GM15510 (cell line): ENCODE results near the gene SVOP.

ENCODE experiments used
- POLR2A ChIP-seq: IDR thresholded peaks from 3 replicates; pipeline ENCODE4 v1.6.1; 2011; ENCODE audit warnings: borderline replicate concordance; ENCODE audit not compliant: insufficient read length; ENCODE audit errors: extremely low read depth

SVOP gene

DNA sequence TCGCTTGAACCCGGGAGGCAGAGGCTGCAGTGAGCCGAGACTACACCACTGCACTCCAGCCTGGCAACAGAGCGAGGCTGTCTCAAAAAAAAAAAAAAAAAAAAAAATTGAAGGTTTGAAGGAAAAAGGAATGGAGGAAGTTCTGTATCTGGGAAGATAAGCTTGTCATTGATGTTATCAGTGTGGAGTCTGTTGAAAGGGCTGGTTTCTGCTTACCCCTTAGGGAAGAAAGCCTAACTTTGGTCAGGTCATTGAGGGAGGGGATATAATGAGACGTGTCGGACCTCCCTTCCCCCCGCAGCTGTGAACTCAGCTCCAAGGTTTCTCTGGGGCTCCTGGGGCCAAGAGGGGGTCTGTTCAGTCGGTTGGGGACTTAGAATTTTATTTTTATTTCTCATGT is 124.5 kb downstream of the SVOP start:
- TF ChIP-seq POLR2A: no peak

DNA sequence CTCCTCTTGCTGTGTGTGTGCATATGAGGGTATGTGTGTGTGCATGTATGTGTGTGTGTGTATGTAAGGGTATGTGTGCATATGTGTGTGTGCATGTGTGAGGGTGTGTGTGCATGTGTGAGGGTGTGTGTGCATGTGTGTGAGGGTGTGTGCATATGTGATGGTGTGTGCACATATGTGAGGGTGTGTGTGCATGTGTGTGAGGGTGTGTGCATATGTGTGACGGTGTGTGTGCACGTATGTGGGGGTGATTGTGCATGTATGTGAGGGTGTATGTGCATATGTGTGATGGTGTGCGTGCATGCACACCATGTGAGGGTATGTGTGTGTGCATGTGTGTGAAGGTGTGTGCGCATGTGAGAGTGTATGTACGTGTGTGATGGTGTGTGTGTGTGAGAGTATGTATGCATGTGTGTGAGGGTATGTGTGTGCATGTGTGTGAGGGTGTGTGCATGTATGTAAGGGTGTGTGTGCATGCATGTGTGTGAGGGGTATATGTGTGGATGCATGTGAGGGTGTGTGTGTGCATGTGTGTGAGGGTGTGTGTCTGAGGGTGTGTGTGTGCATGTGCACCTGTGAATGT is 125.6 kb downstream of the SVOP start:
- no peak for TF ChIP-seq POLR2A

DNA sequence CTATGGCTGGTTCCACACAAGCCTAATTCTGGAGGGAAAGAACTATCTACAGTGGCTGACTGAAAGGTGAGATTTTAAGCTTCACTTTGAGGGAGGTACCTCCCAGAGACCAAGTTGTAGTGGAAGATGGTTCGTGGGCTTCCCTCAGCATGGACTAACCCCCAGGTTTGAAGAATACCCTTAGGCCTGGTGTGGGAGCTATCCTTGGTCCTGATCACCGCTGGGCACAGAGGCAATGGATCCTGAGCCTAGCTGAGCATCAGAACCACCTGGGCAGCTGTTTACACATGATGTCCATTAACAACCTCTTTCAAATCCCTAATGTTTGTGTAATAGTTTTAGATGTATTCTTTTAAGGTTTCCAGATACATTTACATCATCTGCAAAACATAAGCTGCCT is 130.7 kb downstream of the SVOP start:
- no peak for TF ChIP-seq POLR2A

DNA sequence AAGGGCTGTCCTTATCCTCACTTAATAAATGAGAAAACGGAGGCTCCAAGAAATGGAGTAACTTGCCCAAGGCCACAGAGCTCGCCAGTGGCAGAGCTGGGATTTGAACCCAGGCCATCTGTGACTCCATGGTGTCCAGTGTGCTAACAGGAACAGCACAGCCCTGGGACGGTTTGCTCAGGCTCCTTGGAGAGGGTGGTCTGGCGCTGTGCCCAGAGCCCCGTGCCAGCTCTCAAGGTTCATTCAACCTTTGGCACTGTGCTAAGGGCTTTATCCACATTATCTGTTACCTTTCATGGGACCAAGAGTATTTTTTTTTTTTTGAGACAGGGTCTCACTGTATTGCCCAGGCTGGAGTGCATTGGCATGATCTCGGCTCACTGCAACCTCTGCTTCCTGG is 132.8 kb downstream of the SVOP start:
- no peak for TF ChIP-seq POLR2A

DNA sequence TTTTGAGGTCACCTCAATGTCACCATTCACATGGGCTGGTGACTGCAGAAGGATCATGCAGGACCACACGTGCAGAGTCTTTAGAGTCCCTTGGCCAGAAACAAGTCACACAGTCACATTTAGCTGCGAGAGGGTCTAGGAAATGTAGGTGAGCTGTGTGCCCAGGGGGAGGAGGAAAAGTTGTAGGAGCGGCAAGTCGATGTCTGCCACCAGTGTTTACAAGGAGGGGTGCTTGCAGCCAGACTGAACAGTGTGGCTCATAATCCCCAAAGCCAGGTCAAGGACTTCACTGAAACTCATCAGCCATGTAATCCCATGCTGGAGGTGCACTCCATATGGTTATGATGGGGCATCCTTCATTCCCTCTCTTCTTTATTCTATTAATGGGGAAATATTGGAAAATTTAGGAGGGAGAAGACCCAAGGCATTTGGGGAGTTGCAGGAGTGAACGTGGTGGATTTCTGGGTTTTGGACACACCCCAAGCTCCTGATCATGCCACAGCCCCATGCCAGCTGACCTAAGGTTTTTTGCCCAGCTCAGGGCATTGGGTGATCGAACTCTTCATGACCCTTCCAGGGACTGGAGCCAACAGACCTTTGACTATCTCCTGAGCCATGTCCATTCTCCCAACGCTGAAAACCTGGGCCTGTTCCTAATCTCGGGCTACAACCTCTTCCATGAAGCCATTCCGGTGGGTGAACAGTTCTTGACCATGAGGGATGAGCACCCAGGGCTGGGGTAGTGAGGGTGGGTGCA is 133.8 kb downstream of the SVOP start:
- no peak for TF ChIP-seq POLR2A

DNA sequence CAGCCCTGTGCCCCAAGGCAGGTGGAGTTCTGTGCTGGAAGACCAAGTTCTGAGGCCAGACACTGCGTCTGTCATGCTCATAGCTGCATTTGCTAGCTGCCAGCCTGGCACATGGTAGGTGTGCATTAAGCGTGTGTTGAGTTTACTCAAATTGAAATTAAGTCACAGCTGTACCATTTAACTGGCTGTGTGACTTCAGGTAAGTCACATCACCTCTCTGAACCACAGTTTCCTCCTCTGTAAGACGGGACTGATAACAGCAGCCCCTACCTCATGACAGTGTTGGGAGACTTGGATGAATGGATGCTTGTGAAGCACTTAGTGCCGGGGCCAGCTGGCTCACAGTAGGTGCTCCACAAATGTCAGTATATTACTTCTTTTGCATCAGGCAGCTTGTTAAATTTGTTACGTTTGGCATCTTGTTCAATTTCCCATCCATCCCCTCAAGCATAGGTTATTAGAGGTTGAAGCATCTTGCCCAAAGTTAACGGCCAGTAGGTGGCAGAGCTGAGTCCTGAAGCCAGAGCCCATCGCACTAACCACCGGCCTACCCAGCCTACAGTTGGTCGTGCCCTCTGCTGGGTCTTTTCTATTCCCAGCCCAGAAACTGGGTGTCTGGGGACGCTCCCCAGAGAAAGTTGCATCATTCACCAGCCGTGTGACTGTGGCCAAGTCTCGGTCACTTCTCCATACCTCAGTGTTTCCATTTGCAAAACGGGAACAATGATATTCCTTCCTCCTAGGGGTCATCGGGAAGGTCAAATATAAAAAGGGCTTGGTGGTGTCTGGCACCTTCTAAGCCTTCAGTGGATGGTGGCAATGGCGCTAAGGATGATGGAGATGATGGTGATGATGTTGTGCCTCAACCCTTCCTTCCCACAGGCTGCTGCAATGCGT is 136.5 kb downstream of the SVOP start:
- TF ChIP-seq POLR2A: no peak

DNA sequence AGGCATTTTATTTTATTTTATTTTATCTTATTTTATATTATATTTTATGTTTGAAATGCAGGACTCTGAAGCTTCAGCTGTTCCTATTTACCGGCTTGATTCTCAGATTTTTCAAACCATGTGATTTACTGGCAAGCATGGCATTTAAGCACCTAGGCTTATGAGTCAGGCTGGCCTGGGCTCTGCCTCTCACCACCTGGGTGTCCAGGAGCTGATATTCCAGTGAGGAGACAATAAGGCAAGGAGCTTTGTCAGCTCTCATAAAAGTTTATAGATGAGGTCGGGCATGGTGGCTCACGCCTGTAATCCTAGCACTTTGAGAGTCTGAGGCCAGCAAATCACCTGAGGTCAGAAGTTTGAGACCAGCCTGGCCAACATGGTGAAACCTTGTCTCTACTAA is 138.9 kb downstream of the SVOP start:
- no peak for TF ChIP-seq POLR2A

DNA sequence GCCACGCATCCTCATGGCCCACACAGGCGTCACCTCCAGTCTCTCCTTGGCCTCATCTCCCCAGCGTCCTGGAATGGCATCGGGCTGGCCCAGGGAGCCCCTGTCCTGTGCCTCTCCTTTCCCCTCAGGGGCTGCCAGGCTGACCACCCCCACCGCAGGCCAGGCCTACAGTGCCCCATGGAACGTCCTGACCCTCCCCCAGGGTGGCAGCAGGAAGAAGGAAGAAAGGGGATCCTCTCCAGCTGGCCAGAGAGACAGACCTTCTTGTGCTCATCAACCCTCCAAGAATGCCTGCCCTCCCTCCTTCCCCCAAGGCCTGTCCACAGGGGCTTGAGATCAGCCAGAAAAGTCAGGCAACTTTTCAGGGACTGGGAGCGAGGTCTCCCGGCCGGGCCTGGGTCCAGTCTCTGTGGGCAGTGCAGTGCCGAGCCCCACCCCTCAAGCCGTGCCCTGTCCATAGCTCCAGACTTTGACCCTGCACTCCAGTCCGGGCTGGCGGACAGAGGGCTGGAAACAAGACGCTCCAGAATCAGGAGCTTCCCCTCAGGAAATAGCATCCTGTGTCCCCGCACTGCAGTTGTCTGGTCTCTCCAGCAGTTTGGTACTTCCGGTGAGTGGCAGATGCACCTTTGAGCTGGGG is 141.1 kb downstream of the SVOP start, which contains the start of gene DAO:
Gene DAO (plus strand): TSS at position 478 of the 640 bp plus-strand sequence. CDS start 4,915 bp downstream, outside the sequence.
- no peak for TF ChIP-seq POLR2A

DNA sequence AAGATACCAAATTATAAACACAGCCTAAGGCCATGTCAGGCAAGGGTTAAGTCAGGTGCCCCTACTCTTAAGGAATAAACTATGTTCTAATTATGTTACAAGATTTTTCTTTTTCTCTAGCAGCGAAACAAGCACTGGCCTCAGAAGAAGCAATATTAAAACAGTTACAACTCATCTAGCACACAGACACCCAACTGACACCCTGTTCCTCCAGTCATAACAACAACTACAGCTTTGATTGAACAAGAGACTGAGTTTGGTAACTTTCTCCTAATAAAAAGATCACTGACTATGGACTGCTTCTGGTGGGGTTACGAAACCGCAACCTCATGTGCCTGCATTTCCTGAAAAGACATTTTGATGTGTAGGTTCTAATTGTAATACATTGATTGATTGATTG is 144.3 kb downstream of the SVOP start:
- TF ChIP-seq POLR2A: no peak

DNA sequence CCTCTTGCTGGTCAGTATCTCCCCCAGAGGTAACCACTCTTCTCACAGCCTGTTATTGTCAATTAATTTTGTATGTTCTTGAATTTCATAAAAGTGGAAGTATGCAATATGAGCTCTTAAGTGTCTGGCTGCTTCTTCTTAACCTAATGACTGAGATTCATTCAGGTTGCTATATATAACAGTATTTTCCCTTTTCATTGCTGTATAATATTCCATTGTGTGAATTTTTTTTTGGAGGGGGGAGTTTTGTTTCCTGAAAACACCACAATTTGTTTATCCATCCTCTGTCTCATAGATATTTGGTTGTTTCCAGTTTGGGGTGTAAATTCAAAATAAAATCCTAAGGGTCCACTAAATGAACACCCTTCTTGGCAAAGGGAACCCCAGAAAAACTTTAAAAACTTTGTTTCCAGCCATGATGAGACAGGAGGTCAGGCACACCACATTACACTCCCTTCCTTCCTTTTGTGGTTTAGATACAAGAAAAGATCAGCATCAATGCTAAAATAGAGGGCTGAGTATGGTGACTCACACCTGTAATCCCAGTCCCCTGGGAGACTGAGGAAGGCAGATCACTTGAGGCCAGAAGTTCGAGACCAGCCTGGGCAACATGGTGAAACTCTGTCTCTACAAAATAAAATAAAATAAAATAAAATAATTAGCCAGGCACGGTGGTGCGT is 145.0 kb downstream of the SVOP start:
- TF ChIP-seq POLR2A: no peak

DNA sequence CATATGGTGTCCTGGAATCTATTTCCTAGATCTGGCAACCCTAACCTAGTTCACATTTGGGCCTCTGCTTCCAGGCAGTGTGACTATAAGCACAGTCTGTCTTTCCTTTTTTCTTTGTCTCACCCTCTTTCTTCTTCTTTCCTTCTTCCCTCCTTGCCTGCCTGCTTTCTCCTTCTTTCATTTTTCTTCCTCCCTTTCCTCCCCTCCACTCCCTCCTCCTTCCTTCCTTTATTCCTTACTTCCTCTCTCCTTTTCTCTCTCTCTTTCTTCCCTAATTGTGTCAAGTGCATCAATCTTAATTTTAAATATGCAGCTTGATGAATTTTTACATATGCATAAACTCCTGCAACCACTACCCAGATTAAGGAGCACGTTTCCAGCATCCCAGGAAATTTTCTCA is 145.6 kb downstream of the SVOP start:
- no peak for TF ChIP-seq POLR2A

DNA sequence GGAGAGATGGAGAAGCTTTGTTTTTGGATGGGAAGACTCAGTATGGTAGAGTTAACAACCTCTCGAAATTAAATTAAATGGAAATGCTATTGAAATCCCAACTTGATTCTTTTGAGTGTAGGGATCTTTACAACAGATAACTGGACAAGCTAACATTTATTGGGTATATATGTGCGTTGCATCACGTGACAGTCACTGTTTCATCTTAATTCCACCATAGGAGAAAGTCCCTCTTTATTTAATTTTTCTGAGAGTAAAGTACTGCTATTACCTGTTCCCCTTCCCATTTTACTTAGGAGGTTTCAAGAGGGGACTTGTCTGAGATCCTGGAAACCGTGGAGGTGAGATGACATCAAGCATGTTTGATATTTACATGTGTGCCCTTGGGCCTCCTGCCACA is 152.1 kb downstream of the SVOP start:
- no peak for TF ChIP-seq POLR2A

DNA sequence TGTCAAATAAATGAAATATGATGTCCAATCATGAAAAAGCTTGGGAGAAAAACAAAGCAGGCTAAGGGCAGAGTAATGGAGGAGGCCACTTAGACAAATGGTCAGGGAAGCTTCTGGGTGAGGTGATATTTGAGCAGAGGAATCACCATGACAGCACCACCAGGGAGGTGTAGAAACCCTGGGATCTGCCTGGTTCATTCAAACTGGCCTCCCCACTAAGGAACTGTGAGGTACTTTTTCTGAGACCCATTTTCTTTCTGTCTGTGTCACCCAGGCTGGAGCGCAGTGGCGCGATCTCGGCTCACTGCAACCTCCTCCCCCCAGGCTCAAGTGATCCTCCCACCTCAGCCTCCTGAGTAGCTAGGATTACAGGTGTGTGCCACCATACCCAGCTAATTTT is 155.7 kb downstream of the SVOP start:
- TF ChIP-seq POLR2A: no peak

DNA sequence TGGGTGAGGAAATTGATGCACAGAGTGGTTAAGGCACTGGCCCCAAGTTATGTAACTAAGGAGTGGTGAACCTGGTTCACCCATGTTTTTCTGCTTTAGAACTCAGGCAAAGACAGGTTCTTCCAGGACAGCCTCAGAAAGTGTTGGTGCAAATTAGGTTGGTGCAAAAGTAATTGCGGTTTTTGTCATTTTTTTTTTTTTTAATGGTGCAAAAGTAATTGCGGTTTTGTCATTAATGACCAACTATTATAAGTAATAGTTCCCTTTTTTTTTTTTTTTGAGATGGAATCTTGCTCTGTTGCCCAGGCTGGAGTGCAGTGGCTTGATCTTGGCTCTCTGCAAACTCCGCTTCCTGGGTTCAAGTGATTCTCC is 158.3 kb downstream of the SVOP start:
- no peak for TF ChIP-seq POLR2A

DNA sequence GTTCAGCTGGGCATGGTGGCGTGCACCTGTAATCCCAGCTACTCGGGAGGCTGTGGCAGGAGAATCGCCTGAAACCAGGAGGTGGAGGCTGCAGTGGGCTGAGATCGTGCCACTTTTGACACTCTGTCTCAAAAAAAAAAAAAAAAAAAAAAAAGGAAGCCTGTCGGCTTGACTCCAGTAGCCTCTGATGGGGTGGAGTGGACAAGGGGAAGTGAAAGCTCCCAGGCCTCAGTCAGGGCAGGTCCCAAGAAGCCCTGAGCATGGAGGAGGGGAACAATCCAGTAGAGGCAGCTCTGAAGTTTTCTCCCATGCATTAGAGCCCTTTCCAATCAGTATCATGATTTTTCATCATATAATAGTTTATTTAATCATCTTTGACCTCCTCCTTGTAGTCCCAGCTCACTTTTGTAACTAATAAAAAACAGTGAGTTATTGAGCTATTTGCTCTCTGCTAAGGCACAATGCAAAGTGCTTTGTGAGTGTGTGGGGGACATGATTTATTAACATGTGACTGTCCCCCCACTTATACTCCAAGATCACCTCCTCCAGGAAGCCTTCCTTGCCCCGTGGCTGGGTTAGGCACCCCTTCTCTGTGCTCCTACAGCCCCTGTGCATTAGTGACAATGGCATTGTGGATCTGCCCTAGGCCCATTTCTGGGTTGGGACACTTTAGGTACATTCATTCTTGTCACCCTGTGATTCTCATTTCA is 158.8 kb downstream of the SVOP start:
- no peak for TF ChIP-seq POLR2A

DNA sequence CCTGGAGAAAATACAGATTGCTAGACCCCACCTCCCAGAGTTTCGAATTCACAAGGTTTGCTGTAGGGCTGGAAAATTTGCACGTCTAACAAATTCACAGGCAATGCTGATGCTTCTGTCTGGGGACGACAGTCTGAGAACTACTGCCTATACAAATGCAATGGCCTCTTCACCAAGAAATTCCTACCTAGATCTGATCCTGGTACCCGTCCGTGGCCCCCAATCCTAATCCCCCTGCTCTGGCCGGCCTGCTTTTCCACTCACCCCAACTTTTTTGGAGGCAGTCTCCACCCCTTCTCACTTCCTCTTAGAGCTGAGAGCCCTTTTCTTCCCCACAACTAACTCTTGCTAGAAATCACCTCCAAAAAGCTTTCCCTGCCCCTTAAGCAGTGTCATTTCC is 160.4 kb downstream of the SVOP start:
- no peak for TF ChIP-seq POLR2A
